LNCAP (cell line): ENCODE data around the gene FXYD2.

Experiments
- TF ChIP-seq, protein P1 (sequence below): fragments of 450-650 bp; IDR thresholded peaks from 2 replicates; pipeline ENCODE4 v1.5.1; 2017; ENCODE audit warnings: mild to moderate bottlenecking

Gene FXYD2

DNA sequence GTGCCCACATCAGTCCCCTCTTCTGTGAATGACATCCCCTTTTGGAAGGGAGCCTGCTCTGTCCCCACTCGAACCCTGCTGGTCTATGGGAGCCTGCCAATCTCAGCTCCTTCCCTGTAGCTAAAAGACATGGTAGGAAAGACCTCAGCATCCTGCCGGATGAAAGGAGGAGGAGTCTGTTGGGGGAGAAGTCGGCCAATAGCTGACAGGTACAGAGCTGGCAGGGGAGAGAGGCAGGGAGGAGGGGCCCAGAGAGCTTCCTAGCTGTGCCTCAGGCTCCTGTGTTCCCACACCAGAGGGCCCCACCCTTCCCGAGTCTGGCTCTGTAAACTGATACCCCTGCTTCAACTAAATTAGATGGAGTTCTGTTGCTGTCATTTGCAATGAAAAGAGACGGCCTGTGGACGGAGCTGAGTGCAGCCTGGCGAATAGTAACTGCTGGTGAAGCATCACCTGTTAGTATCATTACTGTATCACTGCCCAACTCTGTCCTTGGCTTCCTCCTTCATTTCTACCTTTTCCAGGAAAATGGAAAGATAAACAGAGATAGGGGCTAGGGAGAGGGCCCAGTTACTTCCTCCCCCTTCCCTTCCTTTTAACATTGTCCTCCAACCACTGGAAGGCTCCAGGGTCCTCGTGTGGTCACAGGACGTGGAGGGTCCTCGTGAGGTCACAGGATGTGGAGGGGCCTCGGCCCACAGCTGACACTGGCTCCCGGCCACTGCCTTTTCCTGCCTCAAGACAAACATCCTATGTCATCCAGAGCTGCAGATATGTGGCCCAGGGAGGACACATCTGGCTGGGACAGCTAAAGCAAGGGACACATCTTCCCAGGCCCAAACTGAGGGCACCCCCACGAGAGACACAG lies 36.8 kb upstream of the FXYD2 start:
- TF ChIP-seq, protein P1, sequence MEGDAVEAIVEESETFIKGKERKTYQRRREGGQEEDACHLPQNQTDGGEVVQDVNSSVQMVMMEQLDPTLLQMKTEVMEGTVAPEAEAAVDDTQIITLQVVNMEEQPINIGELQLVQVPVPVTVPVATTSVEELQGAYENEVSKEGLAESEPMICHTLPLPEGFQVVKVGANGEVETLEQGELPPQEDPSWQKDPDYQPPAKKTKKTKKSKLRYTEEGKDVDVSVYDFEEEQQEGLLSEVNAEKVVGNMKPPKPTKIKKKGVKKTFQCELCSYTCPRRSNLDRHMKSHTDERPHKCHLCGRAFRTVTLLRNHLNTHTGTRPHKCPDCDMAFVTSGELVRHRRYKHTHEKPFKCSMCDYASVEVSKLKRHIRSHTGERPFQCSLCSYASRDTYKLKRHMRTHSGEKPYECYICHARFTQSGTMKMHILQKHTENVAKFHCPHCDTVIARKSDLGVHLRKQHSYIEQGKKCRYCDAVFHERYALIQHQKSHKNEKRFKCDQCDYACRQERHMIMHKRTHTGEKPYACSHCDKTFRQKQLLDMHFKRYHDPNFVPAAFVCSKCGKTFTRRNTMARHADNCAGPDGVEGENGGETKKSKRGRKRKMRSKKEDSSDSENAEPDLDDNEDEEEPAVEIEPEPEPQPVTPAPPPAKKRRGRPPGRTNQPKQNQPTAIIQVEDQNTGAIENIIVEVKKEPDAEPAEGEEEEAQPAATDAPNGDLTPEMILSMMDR = no peak

DNA sequence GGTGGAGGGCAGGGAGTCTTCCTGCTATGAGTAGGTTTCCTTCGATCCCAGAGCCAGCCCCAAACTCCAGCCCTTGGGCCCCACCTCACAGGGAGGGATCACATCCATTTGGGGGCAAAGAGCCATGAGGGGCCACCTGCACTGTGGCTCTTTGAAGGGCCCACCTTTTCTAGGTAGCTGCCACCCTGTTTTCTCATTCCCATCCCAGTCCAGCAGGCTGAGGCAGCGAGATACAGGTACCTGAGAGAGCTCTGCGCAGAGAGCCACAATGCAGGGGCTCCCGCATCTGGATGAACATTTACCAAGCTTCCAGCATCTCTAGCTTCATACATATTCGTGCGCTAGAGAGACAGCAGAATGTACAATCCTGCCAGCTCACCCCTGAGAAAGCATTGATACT lies 35.6 kb upstream of the FXYD2 start:
- TF ChIP-seq, protein P1 = no peak

DNA sequence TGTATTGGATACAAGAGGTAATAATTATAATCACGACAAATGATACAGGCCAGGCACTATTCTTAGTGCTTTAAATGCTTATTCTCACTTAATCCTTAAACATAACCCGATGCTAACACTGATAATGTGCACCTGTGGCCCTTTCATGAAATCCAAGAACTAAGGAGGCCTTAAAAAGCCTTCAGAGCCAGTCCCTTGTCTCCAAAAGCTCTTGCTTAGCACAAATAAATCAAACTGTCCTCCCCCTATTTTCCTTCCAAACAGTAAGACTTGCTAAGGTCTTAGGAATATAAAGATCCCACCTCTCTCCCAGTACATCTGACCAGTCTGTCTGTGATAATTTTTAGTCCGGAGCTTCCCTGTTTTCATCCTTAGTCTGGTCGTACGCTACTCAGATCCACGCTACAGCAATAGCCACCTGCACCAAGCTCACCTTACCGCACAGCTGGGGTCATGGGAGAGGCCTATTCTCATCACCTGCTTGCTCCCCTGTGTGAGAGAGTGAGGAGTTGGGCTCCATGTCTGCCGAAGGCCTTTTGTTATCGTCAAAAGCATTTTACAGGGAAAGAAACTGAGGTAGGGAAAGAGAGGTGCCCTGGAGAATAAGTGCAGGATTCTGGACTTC lies 35.1 kb upstream of the FXYD2 start:
- TF ChIP-seq, protein P1 = no peak

DNA sequence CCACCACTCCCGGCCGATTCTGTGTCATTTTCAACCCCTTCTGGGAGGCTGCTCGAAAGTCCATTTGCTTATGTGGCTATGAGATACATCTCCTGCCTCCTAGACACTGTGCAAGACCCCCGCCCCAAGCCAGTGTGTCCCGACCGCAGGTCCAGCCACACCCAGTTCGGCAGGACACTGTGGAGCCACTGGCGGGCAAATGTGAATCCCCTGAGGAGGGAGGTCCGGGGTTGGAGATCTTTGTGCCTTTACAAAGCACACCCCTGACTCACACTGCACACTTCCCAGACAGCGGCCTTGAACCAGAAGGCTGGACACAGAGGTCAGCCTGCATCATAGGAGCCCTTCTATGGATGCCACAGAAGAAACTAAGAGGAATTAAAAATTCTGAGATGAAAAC lies 34.5 kb upstream of the FXYD2 start:
- TF ChIP-seq, protein P1 = no peak

DNA sequence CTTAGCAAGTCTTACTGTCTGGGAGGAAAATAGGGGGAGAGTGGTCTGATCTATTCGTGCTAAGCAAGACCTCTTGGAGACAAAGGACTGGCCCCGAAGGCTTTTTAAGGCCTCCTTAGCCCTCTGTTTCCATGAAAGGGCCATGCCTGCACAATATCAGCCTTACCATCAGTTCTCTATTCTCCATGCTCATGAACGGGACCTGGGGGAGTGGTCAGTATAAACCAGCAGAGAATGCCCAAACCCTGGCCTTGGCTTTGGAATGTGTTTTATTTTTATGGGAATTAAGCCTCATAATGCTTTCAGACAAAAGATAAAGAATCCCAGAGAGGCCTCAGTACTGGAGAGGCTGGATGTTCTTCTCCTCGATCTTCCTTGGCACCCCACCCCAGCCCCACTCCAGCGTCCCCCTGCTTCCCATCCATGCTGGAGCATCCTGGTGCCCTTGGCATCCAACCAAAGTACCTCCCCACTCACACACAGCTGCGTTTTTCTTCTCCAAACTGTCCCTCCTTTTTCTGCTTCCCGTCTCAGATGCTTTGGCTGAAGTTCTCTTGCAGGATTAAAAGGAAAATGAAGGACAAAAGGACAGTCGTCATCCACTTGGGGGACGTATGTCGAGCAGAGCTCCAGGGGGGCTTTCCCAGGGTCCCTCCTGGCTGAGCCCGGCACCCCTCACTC lies 33.3 kb upstream of the FXYD2 start:
- TF ChIP-seq, protein P1 = no peak

DNA sequence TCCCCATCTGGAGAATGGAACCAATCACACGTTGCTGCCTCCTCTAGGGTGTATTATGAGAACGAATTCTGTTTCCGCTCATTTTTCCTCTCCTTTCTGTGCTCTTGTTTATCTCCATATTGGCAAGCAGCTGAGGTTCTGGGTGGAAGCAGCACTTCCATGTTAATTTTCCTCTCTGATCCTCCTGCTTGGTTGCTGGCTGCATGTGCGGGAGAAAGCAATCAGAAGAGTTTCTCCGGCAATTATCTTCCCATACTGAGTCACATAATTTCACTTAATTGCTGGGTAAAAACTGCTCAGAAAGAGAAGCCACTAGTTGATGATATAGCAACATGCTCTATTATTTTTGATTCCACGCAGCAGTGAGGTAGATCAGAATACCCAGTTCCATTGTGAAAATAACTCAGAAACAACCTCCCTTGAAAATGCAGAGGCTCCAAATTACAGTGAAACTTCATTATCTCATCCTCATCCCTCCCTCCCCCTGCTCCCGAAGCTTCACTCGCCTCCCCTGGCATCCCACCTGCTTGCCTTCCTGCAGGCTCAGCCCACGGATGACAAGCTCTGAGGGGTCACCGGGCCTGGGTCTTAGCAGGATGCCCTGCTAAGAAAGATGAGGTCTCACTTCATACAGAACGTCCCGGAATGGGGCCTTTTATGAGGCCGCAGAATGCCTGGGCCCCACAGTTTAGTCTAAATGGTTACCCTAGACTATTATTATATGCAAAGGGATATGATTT lies 31.5 kb upstream of the FXYD2 start:
- TF ChIP-seq, protein P1 = no peak

DNA sequence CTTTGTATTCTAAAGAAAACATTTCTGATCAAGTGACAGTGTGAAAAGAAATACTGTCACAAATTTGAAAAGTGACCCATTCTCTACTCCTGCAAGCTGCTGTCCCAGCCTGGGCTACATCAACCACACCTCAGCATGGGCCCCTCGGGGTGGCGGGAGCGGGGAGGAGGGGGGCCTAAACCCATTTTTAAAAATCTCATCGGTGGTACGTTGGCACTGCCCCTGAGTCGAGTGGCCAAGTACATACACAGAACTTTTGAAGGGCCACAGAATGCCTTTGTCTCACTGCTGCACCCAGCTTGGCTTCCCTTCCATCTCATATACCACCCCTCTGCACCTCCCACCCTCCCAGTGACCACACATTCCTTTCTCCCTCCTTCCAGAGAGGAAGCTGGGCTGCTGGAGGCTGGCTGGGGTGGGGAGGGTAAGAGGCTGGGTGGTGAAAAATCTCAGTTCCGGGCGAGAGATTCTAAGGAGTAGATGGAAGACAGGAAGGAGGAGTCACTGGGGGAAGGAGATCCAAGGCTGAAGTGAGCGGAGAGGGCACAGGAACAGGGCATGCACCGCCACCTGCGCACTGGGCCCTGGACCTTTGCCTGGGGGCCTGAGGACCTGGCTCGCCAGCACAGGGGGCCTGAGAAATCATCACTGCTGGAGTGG lies 30.8 kb upstream of the FXYD2 start:
- TF ChIP-seq, protein P1 = no peak
